GM12801 (cell line): ENCODE measurements around the gene SEMA7A.

Source experiments
- TF ChIP-seq, protein P1 (sequence below): IDR thresholded peaks from one replicate; pipeline ENCODE4 v1.5.1; 2011; ENCODE audit warnings: control low read depth; ENCODE audit not compliant: insufficient read length; ENCODE audit errors: extremely low read depth

SEMA7A gene

DNA sequence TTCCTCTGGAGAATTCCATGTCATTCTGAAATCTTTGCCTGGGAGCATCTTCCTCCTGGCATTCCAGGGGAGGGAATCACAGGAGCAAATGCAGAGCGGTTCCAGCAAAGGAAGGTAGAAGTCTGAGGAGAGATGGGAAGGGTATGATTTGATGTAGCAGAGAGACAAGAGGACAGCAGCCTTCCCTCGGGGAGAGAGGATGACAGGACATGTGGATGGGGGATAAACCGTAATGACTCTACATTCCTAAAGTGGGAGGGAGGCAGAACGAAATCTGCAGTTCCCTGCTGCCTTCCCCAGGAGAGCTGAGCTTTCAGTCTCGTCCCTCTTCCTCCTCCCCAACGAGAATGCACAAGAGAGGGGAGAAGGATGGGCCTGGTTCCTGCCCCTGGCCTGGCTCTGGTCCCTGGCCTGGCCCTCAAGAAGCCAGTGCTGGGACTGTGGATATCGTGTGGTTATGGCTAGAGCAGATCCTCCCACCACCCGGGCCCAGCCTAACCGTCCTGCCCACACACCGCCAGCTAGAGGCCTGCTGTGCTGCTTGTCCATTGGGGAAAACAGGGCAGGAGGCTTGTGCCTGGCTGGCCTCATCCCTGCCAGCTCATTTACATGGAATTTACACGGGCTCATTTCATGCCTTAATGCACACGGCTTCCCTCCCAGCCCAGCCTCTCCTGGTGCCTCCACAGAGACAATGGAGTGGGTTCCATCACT lies 26.6 kb downstream of the SEMA7A start:
- TF ChIP-seq, protein P1, sequence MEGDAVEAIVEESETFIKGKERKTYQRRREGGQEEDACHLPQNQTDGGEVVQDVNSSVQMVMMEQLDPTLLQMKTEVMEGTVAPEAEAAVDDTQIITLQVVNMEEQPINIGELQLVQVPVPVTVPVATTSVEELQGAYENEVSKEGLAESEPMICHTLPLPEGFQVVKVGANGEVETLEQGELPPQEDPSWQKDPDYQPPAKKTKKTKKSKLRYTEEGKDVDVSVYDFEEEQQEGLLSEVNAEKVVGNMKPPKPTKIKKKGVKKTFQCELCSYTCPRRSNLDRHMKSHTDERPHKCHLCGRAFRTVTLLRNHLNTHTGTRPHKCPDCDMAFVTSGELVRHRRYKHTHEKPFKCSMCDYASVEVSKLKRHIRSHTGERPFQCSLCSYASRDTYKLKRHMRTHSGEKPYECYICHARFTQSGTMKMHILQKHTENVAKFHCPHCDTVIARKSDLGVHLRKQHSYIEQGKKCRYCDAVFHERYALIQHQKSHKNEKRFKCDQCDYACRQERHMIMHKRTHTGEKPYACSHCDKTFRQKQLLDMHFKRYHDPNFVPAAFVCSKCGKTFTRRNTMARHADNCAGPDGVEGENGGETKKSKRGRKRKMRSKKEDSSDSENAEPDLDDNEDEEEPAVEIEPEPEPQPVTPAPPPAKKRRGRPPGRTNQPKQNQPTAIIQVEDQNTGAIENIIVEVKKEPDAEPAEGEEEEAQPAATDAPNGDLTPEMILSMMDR, result no peak

DNA sequence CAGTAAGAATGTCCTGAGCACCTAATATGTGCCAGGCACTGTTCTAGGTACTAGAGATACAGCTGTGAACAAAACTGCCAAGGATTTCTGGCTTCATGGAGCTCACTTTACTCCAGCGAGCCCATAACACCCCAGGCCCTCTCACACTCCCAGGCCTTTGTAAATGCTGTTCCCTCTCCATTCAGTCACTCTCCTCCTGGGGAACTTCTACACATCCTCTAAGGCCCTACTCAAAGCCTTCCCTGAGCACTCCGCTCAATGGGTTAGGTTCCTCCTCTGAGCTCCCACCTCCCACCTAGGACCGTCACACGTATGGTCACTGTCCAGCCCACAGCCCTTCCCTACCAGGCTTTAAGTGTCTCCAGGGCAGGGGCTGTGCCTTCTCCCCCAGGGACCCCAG lies 27.2 kb downstream of the SEMA7A start:
- TF ChIP-seq, protein P1, result no peak

DNA sequence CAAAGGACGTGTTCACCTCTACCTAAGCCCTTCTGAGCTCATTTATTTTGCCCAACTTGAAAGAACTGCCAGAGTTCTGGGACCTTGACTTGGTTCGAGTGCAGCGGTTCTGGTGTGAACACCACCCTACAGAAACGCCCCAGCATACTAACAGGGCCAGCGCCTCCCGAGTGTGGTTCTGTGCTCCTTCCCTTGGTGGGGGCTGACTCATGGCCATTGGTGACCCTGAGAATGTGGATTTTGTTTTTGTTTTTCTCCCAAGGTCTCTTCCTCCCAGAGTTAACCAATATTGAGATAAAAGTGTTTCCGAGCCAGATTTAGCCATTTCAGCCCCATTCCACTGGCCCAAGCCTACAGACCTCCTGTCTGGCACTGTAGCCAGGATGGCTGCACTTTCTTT lies 27.9 kb downstream of the SEMA7A start:
- TF ChIP-seq, protein P1, result no peak

DNA sequence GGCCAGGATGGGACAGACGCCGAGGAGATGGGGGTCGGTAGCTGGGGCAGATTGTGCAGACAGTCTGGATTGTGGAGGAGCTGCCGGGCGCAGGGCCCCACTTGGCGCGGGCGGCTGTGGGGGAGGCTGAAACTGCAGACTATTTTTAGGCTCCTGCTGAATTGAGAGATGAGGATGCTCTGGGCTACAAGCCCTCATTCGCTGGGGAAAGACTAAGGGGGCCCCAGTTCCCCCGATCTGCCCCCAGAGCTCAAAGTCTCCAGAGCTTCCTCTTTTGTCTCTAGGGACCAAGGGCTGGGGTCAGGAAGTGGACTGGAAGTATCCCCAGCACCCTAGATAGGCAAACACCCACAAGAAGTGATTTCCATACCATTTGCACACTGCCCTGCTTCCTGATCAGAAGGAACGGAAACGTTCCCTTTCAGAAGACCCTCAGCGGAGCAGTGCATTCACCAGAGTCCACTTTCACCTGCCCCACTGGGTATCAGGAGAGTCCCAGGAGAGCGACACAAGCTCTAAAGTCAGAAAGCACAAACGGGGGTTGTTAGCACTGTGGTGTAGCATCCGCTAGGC lies 29.7 kb downstream of the SEMA7A start:
- TF ChIP-seq, protein P1, result no peak

DNA sequence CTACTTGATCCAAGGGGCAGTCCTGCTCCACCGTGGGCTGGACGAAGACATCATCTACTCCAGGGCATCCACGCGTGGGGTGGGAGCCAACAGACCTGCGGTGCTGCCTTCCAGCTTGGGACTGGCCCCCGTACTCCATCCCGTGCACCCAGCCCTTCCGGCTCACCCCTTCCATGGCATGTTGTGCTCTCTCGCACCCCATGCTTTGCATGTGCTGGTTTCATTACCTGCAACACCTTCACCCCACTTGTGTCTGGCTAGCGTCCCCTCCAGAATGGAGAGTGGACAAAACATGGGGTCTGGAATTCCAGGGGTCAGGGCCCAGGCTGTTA lies 30.2 kb downstream of the SEMA7A start:
- TF ChIP-seq, protein P1, result no peak

DNA sequence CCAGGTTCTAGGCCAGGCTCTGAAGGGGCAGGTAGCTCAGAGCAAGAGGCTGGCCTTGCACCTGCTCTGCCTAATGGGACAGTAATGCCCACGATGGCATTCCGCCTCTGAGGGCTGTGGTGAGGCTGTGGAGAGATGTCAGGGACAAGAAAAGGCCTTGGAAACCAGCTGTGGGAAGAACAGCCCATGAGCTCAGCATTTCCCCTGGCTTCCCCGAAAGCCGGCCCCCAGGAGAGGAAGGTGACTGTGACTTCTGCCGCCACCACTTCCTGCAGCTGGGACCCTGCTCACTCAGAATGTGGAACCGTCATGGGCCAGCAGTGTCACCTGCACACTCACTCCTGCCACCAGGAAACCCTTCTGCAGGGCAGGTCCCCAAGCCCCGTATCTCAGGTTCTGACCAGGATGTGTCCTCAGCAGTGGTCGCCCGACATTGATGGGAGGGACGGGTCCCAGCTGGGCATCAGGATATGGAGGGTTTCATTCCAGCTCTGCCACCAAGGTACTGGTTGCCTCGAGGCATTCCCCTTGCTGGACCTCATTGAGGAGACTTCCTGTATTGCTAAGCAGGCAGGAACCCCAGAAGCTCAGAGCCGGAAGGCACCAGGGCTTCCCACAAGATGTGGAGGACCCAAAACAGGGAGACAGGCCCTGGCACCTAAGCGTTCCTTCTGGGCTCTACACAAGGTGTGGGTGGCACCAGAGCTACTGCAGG lies 30.7 kb downstream of the SEMA7A start:
- TF ChIP-seq, protein P1, result no peak

DNA sequence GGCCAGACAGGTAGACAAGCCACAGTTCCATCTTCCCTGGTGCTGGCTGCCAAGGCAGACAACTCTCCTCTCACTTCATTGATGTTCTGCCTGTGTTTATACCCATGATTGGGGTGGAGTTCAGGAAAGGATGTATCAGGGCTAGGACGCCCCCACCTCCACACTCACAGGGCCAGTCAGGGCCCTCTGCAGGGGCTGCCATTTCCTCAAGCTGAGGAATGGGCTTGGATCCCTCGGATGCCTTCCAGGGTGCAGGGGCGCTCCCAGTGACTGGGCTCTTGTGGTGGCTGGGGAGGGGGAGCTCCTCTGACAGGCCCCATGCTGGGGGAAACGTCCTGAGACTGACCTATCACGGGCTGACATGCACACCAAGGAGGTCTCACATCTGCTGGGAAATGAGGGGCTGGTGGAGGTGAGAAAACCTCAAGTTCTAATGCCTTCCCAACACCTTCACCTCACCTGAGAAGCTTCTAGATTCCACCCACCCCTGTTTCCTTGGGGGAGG lies 31.4 kb downstream of the SEMA7A start:
- TF ChIP-seq, protein P1, result no peak
